GM19025 (cell line): ENCODE measurements around the gene EMILIN1.

Experiments
- ATAC-seq: cut with Tn5 transposase; IDR thresholded peaks from one replicate; pipeline ENCODE4 v1.9.1; 2021; ENCODE audit warnings: mild to moderate bottlenecking, low read depth, moderate library complexity; ENCODE audit not compliant: unreplicated experiment

Gene EMILIN1

GRCh38 chr2:27079233-27080139, 1.1 kb downstream of the EMILIN1 start:
- ATAC-seq: no peak

- ATAC-seq: no peak
Measured at GRCh38 chr2:27080140-27080469, 1.7 kb downstream of the EMILIN1 start.

- ATAC-seq: no peak
Measured at GRCh38 chr2:27080603-27080936, 2.2 kb downstream of the EMILIN1 start.

- ATAC-seq: no peak
Measured at GRCh38 chr2:27081984-27082772, 3.8 kb downstream of the EMILIN1 start.

GRCh38 chr2:27082773-27083409, 4.5 kb downstream of the EMILIN1 start:
- ATAC-seq: no peak

- ATAC-seq: no peak
Measured at GRCh38 chr2:27083410-27084296, 5.2 kb downstream of the EMILIN1 start.

GRCh38 chr2:27084297-27085061, 6.1 kb downstream of the EMILIN1 start:
- ATAC-seq: no peak

- no peak for ATAC-seq
Measured at GRCh38 chr2:27085062-27085672, 6.8 kb downstream of the EMILIN1 start.

- ATAC-seq: peak; percentile 1
Measured at GRCh38 chr2:27085673-27086089, 7.3 kb downstream of the EMILIN1 start.

- peak; percentile 72 for ATAC-seq
Measured at GRCh38 chr2:27086090-27086723, 7.8 kb downstream of the EMILIN1 start.

GRCh38 chr2:27086724-27087593, 8.5 kb downstream of the EMILIN1 start, which contains the start of gene KHK:
KHK (plus strand) TSS chr2:27086772; CDS start chr2:27087260, 488 bp downstream.
- ATAC-seq: peak; percentile 1

GRCh38 chr2:27087823-27088410, 9.5 kb downstream of the EMILIN1 start:
- no peak for ATAC-seq

GRCh38 chr2:27088634-27089033, 10.2 kb downstream of the EMILIN1 start:
- no peak for ATAC-seq

- ATAC-seq: no peak
Measured at GRCh38 chr2:27089111-27089954, 10.9 kb downstream of the EMILIN1 start.

- no peak for ATAC-seq
Measured at GRCh38 chr2:27091746-27092695, 13.6 kb downstream of the EMILIN1 start.
